Left forelimb (tissue), 1 donor: ENCODE data around the gene XRCC1.
"Not testable (repeated sequence)": the region's sequence is repeated elsewhere in the genome, so short reads cannot be mapped to it uniquely, and the experiment has no call there.

Experiments
- DNase-seq: peaks from one replicate; pipeline ENCODE4 v3.0.0-alpha.2; 2018; ENCODE audit warnings: low spot score

The XRCC1 gene

GRCh38 chr19:43600326-43600725 is 25.0 kb upstream of the XRCC1 start:
- DNase-seq = not testable (repeated sequence)

GRCh38 chr19:43599635-43600295 is 24.4 kb upstream of the XRCC1 start:
- no peak for DNase-seq

- no peak for DNase-seq
Measured at GRCh38 chr19:43598445-43599240, 23.3 kb upstream of the XRCC1 start.

- no peak for DNase-seq
Measured at GRCh38 chr19:43597876-43598275, 22.5 kb upstream of the XRCC1 start.

GRCh38 chr19:43596842-43597461 is 21.6 kb upstream of the XRCC1 start:
- no peak for DNase-seq

GRCh38 chr19:43595999-43596841 is 20.9 kb upstream of the XRCC1 start, which contains the start of the genes IRGQ and ZNF576:
Gene IRGQ (minus strand): TSS chr19:43596134. CDS start chr19:43595338, 796 bp downstream.
Gene ZNF576 (plus strand): TSS chr19:43596595. CDS start chr19:43597109, 514 bp downstream.
- DNase-seq = peak; percentile 100

GRCh38 chr19:43595605-43595998 is 20.3 kb upstream of the XRCC1 start:
- DNase-seq = no peak

GRCh38 chr19:43594710-43595604 is 19.6 kb upstream of the XRCC1 start:
- DNase-seq = peak; percentile 73

GRCh38 chr19:43594081-43594697 is 18.9 kb upstream of the XRCC1 start:
- DNase-seq = no peak

- DNase-seq = no peak
Measured at GRCh38 chr19:43592800-43593350, 17.5 kb upstream of the XRCC1 start.

GRCh38 chr19:43591904-43592772 is 16.8 kb upstream of the XRCC1 start:
- no peak for DNase-seq

- DNase-seq = no peak
Measured at GRCh38 chr19:43589678-43590077, 14.4 kb upstream of the XRCC1 start.

- DNase-seq = no peak
Measured at GRCh38 chr19:43589277-43589676, 13.9 kb upstream of the XRCC1 start.

GRCh38 chr19:43587029-43587428 is 11.7 kb upstream of the XRCC1 start:
- not testable (repeated sequence) for DNase-seq

GRCh38 chr19:43586346-43586745 is 11.0 kb upstream of the XRCC1 start:
- no peak for DNase-seq

GRCh38 chr19:43584484-43584883 is 9.2 kb upstream of the XRCC1 start:
- no peak for DNase-seq

GRCh38 chr19:43582495-43582894 is 7.2 kb upstream of the XRCC1 start:
- no peak for DNase-seq

- no peak for DNase-seq
Measured at GRCh38 chr19:43581467-43581866, 6.1 kb upstream of the XRCC1 start.

- no peak for DNase-seq
Measured at GRCh38 chr19:43578787-43579186, 3.5 kb upstream of the XRCC1 start.
